Neural cell (in vitro differentiated cells): ENCODE results near the gene SMAD4.

Experiments used
- CTCF ChIP-seq: fragments of 450-650 bp; IDR thresholded peaks from 2 replicates; pipeline ENCODE4 v1.5.1; 2014; ENCODE audit warnings: antibody characterized with exemption, mild to moderate bottlenecking, moderate library complexity; ENCODE audit not compliant: poor library complexity, severe bottlenecking
- EP300 ChIP-seq: fragments of 450-650 bp; conservative IDR thresholded peaks from 2 replicates; pipeline ENCODE4 v1.6.1; 2014; ENCODE audit warnings: antibody characterized with exemption, mild to moderate bottlenecking, moderate library complexity; ENCODE audit not compliant: poor library complexity, severe bottlenecking
- EZH2 ChIP-seq: fragments of 200-600, 300-800 bp; shearing (Covaris generic), sonication (generic); IDR thresholded peaks from 2 replicates; pipeline ENCODE4 v1.6.1; 2014; ENCODE audit warnings: antibody characterized with exemption, low read length, borderline replicate concordance, mild to moderate bottlenecking; ENCODE audit not compliant: insufficient read depth, poor library complexity, severe bottlenecking
- MXI1 ChIP-seq: fragments of 450-650 bp; conservative IDR thresholded peaks from 2 replicates; pipeline ENCODE4 v1.6.1; 2014; ENCODE audit warnings: antibody characterized with exemption, mild to moderate bottlenecking; ENCODE audit not compliant: poor library complexity, severe bottlenecking
- POLR2AphosphoS5 ChIP-seq: IDR thresholded peaks from 2 replicates; pipeline ENCODE4 v1.6.1; 2012
- RAD21 ChIP-seq: fragments of 450-650 bp; conservative IDR thresholded peaks from 2 replicates; pipeline ENCODE4 v1.6.1; 2014; ENCODE audit warnings: antibody characterized with exemption, mild to moderate bottlenecking, moderate library complexity
- SMC3 ChIP-seq: fragments of 450-650 bp; conservative IDR thresholded peaks from 2 replicates; pipeline ENCODE4 v1.6.1; 2014; ENCODE audit warnings: antibody characterized with exemption, mild to moderate bottlenecking, moderate library complexity; ENCODE audit not compliant: poor library complexity
- TAF1 ChIP-seq: IDR thresholded peaks from 2 replicates; pipeline ENCODE4 v1.6.1; 2012; ENCODE audit warnings: low read depth
- TF ChIP-seq, protein P1 (sequence below): IDR thresholded peaks from 2 replicates; pipeline ENCODE4 v1.6.1; 2012; ENCODE audit warnings: borderline replicate concordance

- TF ChIP-seq EP300 = no peak
- TF ChIP-seq CTCF = no peak
- no peak for TF ChIP-seq EZH2
- TF ChIP-seq SMC3 = no peak
- TF ChIP-seq, protein P1, sequence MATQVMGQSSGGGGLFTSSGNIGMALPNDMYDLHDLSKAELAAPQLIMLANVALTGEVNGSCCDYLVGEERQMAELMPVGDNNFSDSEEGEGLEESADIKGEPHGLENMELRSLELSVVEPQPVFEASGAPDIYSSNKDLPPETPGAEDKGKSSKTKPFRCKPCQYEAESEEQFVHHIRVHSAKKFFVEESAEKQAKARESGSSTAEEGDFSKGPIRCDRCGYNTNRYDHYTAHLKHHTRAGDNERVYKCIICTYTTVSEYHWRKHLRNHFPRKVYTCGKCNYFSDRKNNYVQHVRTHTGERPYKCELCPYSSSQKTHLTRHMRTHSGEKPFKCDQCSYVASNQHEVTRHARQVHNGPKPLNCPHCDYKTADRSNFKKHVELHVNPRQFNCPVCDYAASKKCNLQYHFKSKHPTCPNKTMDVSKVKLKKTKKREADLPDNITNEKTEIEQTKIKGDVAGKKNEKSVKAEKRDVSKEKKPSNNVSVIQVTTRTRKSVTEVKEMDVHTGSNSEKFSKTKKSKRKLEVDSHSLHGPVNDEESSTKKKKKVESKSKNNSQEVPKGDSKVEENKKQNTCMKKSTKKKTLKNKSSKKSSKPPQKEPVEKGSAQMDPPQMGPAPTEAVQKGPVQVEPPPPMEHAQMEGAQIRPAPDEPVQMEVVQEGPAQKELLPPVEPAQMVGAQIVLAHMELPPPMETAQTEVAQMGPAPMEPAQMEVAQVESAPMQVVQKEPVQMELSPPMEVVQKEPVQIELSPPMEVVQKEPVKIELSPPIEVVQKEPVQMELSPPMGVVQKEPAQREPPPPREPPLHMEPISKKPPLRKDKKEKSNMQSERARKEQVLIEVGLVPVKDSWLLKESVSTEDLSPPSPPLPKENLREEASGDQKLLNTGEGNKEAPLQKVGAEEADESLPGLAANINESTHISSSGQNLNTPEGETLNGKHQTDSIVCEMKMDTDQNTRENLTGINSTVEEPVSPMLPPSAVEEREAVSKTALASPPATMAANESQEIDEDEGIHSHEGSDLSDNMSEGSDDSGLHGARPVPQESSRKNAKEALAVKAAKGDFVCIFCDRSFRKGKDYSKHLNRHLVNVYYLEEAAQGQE = no peak
- TF ChIP-seq POLR2AphosphoS5 = no peak
- no peak for TF ChIP-seq RAD21
- TF ChIP-seq TAF1 = no peak
- no peak for TF ChIP-seq MXI1
These were observed 102.4 kb downstream of the SMAD4 start for GRCh38 chr18:51132256-51132935.
